HG03064 (cell line): Measurements from ENCODE around the gene FAM193B.

Experiments
- ATAC-seq: cut with Tn5 transposase; IDR thresholded peaks from one replicate; pipeline ENCODE4 v1.9.1; 2021; ENCODE audit warnings: low read depth; ENCODE audit not compliant: unreplicated experiment

FAM193B gene

DNA sequence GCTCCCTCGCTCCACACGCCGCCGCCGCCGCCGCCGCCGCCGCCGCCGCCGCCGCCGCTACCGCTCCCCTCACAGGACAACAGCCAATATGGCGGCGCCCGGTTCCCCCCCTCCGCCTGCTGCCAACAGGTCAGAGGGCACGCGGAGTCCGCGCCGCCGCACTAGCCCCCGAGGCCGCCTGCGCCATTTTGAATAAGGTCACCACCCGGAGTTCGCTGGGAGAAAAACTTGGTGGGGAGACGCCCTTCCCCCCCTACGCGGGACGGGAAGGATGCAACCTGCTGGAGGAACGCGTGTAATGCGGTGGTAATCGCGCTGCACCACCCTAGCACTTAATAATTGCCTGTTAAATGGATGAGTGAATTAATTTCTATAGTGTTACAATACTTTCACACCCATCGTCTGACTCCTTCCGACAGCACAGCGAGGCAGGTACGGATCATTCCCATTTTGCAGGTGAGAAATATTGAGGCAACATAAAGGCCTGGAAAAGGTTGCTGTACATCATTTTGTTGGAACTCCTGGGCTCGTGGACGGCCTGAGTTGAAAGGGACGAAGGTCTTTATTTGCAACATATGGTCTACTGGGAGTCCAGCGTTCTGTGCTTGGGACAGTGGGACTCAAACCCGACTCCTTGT lies at the start of gene FAM193B:
TSS of gene FAM193B (minus strand) at position 90 of the 638 bp plus-strand sequence. CDS start 105 bp downstream, outside the sequence.
- peak; percentile 92 for ATAC-seq

DNA sequence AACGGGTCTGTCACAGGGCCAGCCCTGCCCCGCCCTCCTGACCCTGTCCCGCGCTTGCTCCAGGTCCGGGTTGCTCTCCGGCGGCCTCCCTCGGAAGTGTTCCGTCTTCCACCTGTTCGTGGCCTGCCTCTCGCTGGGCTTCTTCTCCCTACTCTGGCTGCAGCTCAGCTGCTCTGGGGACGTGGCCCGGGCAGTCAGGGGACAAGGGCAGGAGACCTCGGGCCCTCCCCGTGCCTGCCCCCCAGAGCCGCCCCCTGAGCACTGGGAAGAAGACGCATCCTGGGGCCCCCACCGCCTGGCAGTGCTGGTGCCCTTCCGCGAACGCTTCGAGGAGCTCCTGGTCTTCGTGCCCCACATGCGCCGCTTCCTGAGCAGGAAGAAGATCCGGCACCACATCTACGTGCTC lies 49.8 kb upstream of the FAM193B start:
- no peak for ATAC-seq

DNA sequence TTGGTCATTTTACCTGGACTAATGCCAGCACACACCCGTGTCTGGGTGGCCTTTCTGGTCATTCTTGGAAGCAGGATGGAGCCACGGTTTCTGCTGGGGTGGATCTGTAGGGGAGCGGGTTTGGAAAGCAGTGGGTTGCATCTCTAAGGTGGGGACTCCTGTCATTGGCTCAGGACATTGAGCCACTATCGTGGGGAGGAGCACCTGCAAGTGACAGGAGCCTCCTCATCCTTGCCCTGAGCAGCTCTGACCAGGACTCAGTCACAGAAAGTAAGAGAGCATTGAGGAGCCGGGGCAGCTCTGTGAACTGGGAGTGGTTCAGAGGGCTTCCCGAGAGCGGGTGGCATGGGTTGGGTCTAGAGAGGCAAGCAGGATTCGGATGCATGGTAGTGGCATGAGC lies 49.3 kb upstream of the FAM193B start:
- ATAC-seq, result no peak

DNA sequence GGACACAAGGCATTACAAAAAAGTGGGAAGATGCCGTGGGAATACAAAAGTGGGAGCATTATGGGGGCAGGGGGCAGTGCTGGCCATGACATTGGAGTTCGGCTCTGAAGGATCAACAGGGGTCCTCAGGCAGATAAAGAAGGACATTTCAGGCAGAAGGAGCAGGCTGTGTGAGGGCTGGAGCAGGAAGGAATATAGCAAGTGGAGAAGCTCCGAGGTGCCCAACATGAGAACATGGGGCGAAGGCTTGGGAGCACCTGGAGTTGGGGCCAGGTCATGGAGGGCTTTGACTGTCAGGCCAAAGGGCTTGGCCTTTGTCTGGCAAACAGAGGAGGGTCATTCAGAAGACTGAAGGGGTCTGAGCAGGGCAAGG lies 48.1 kb upstream of the FAM193B start:
- ATAC-seq, result no peak

DNA sequence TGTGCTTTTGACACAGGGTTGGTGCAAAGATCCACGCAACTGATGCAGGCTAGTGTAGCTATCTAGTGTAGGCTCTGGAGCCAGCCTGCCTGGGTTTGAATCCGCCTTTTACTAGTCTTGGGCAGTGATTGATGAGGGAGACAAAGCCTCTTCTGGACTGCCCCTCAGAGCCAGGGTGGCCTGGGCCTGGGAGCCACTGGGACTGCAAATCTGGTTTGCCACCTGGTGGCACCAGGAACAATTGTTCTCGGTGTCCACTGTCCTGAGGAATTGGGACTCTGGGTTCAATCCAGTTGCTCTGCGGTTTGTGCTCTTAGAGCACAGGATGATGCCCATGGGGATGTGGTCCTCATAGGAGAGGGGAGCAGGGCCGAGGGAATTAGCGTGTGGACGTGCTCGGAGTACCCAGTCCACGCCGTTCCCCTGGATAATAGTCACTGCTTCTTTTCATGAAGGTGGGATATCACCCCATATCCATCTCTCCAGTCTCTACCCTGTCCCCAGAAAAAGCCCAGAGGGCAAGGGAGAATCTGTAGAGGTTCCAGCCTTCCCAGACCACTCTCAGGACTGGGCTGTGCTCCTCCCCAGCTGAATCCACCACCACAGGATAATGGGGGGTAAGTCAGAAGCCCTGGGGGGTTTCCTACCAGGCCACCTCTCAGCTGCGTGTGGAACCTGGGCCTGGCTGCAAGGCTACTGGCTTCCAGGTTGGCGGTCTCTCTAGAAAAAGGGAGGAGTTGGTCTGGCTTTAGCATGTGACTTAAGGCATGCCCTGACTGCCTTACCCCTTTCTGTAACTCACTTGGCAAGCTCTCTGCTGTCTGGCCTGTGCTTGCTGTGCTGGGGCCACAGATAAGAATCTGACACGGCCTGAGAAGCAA lies 47.5 kb upstream of the FAM193B start:
- no peak for ATAC-seq

DNA sequence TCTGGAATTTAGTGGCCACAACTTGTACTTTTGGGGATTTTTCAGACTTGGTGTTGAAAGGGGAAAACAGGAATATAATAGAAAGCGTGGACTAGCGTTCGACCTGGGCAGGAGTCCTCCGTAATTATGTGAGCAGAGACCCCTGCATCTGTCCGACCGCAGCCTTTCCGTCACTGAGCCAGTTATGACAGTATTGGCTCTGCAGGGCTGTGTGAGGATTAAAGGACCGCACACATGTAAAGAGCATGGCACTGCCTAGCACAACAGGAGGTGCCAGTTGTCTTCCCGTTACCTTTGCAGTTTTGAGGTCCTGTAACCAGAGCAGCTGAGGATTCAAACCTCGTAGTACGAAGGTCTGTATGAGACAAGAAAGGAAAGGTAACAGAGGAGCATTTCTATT lies 46.8 kb upstream of the FAM193B start:
- no peak for ATAC-seq

DNA sequence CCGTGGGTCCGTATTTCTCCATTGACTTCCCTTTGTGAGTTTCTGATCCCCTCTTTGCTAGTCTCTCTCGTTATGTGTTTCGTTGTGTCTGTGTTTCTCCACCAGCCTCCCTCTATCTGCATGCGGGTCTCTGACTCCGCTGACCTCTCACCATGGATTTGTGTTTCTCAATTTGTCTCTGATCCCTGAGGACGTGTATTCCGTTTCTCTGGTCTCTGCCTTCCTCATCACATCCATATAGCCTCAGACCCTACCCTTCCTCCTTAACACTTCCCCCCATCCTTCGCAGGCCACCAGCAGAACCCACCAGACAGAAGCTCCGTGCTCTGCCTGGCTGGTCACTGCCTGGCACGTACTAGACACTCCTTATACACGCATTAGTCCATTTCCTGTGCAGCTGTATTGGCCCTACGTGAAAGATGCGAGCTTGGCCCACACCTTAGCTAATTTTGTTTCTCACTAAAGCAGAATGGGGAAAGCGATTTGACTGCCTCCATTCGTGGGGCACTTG lies 46.2 kb upstream of the FAM193B start:
- no peak for ATAC-seq

DNA sequence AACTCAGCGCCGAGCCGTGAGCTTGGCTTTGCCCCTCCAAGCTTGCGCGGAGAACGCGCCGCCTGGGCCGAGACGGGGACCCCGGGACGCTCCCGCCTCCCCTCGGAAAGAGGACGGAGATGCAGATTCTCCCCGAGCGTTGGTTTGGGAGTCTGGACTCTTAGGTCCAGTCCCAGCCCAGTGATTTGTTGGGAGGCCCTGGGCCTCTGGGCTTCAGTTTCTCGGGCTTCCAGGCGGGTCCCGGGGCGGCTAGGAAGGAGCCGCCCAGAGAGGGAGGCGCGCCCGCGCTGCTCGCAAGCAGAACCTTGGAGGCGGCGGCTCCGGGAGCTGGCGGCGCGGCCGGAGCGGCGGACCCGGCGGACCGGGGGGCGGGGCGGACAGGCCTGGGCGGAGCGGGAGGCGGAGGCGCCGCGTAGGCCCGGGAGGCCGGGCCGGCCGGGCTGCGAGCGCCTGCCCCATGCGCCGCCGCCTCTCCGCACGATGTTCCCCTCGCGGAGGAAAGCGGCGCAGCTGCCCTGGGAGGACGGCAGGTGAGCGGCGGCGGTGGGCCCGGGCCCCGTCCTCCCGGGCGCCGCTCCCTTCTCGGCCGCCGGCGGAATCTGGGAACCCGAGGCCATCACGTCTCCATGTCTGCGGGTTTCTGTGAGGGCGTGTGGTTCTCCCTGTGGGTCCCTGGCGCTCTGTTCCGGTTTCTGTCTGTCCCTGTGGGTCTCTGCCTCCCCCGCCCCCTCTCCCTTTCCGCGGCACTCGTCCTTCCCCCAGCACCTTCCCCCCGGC lies 45.6 kb upstream of the FAM193B start, which contains the start of gene B4GALT7:
TSS of gene B4GALT7 (plus strand) at position 402 of the 777 bp plus-strand sequence. CDS start at position 481, 79 bp downstream.
- ATAC-seq, result peak; percentile 87

DNA sequence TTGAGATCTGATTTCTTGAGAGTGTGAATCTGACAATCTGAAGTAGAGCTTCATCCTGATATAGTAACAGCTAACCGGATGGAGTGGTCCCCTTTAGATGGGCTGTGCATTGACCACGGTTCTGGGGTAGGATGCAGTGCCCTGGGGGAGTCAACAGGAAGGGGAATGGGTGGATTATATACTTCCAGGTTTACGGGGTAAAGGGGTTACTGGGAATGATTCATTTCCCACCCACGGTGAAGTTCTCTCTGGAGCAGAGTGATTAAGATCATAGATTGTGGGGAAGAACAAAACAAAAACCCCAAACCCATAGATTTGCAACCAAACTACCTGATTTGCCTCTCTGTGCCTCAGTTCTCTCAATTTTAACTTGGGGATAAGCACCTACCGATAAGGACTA lies 44.1 kb upstream of the FAM193B start:
- ATAC-seq, result no peak

DNA sequence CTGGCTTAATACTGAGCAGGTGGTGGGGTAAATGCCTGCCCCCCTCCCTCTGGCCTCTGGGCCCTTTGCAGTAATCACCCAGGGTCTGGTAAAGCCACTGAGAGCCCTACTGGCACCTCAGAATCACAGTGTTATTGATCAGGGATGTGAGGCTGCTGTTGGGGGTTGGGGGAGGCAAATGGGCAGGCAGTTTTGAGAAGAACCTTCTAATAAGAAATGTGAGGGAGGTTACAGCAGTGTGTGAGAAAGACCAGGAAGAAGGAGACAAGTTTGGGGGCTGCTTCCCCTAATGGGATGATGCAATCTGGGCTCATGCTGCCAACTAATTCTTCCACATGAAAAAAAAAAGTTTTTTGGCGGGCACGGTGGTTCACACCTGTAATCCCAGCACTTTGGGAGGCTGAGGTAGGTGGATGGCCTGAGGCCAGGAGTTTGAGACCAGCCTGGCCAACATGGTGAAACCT lies 42.4 kb upstream of the FAM193B start:
- no peak for ATAC-seq

DNA sequence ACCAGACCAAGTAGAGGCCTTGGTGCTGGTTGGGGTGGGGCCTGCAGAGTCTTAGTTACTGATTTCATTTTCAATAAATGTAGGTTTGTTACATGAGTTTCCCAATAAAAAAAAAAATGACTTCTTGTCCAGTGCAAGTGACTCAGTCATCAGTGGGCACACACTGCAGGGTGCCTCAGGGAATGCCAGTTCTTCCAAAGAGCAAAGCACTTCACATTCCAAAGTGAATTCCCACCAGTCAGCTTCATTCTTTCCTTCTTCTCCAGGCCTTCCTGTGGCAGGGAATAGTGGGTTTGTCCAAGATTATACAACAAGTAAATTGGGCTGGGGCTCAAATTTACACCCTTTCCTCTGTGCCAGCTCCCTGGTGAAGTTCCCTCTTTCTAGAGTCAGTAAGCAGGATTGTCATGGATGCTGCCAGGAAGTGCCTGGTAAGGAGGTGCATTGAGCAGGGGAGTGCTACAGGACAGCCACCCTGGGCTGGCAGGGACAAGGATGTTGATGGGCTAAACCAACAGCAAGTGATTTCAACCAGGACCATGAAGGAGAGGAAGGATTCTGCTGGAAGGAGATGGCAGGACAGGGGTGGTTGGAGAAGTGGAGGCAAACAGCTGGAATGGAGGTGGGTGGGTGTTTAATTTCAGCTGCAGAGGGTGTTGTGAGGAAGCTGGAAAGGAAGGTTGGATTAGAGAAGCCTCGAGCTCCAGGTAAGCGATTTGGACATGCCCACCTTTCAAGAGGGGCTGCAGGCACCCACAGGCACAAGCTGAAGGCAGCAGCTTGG lies 41.8 kb upstream of the FAM193B start:
- ATAC-seq, result no peak

DNA sequence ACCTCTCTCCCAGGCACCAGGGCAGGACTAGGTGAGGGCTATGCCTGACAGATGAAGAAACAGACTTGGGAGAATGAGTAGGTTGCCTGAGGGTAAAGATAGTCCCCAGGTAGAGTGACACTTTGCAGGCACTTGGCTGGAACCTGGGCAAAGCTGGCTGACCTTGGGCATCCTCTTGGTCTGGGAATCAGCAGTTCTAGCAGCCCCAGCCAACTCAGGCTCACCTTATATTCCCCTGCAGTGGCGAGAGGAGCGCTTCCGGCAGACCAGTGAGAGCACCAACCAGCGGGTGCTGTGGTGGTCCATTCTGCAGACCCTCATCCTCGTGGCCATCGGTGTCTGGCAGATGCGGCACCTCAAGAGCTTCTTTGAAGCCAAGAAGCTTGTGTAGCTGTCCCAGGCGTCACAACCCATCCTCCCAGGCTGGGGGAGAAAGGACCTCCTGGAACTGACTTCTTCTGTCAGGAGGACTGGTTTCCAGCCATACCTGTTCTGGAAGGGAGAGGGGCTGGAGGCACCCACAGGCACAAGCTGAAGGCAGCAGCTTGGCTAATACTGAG lies 40.7 kb upstream of the FAM193B start:
- no peak for ATAC-seq

DNA sequence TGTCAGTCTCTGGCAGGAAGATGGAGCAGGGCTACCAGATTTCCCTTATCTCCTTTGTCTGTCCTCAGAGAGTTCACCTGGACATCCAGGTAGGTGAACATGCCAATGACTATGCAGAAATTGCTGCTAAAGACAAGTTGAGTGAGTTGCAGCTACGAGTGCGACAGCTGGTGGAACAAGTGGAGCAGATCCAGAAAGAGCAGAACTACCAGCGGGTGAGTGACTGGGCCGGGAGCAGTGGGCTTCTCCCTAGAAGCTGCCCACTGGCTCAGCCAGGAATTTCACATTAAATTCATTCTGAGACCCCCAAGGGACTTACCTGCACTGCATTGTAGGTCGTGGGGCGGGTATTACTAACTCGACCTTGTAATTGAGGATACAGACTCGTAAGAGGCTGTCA lies 39.7 kb upstream of the FAM193B start:
- ATAC-seq, result no peak

DNA sequence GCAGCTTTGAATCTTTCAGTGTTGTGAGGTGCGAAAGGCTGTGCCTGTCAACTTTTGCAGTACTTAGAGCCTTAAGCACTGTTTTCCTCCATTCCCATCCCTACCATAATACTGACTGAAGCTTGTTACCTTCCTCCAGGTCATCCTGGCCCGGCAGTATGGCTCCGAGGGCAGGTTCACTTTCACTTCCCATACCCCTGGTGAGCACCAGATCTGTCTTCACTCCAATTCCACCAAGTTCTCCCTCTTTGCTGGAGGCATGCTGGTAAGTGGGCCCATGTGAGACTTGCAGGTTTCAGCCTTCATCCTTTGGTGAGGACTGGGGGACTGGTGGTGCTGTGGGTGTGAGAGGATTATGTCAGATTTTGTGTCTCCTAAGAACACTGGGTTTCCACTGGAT lies 39.1 kb upstream of the FAM193B start:
- ATAC-seq, result no peak

DNA sequence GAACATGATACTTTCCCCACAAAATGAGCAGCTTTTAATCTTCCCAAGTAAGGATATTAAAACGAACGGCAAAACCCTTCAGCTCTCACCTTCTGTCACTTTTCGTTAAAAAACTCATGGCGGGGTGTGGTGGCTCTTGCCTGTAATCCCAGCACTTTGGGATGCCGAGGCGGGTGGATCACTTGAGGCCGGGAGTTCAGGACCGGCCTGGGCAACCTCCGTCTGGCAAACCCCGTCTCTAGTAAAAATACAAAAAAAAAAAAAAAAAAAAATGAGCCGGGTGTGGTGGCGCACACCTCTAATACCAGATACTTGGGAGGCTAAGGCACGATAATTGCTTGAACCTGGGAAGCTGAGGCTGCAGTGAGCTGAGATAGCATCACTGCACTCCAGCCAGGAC lies 38.5 kb upstream of the FAM193B start:
- no peak for ATAC-seq

DNA sequence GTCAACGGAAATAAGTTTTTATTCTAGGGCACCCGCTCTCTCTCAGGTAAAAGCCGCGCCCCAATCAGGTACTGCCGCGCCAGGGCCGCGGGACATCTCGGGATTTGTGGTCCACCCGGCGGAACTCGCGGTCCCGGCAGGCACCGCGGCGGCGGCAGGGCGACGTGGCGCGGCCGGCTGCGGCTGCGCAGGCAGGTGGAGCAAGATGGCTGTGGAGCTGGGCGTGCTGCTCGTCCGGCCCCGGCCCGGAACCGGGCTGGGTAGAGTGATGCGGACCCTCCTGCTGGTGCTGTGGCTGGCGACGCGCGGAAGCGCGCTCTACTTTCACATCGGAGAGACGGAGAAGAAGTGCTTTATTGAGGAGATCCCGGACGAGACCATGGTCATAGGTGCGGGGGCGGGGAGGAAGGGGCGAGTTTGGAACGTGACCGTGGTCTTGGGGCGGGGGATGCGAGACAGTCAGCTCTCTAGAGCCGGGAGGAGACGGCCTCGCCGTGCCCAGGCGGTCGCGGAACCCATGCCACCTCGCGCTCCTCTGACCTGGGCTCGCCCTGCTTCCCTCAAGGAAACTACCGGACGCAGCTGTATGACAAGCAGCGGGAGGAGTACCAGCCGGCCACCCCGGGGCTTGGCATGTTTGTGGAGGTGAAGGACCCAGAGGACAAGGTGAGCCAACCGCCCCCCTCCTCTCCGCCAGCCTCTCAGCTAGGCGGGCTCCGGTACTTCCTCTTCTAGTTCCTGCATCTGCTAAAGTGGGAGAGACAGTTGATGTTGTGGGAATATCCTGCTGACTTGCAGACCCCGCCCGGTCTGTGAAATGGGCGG lies 37.9 kb upstream of the FAM193B start, which contains the start of gene TMED9:
TSS of gene TMED9 (plus strand) at position 194 of the 825 bp plus-strand sequence. CDS start at position 206, 12 bp downstream.
- peak; percentile 94 for ATAC-seq

DNA sequence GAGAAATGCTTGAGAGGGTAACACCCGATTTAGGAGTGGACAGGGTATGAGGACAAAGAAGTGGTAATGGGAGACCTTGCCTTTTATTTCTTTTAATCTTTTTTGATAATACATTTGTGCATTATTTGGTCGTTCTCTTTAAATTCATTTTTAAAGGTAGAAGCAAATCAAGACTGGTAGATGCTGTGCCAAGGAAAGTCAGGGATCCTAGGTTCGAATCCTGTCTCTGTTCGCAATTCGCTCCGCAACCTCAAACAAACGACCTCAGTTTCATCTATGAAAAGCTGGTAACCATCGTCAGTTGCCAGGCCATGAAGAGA lies 37.3 kb upstream of the FAM193B start:
- no peak for ATAC-seq

DNA sequence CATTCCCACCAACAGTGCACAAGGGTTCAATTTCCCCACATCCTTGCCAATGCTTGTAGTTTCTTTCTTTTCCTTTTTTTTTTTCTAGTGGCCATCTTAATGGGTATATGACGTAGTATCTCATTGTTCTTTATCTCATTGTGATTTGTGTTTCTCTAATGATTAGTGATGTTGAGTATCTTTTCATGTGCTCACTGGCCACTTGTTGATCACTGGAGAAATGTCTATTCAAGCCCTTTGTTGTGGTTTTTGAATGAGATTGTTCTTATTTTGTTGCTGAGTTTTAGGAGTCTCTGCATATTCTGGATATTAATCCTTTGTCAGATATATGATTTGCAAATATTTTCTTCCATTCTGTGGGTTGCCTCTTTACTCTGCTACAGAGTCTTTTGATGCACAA lies 36.0 kb upstream of the FAM193B start:
- ATAC-seq, result no peak

DNA sequence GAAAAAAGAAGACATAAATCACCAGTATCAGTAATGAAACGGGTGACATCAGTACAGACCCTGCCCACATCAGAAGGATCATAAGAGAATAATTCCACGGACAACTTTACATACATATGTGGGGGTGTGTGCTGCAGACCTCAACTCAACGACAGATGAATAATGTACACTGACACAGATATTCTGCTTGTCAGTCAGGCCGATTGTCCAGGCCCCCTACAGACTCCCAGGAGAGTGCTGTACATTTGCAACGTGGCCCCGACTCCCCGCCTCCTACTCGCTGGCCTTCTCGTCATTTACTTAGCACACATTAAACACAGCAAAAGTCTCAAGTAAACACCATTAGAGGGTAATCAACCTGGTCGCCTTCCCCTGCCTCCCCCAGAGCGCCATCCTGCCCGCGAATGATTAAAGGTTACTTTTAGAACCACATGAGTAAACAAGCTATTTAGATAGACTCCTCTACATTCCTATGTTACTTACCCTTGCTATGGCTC lies 34.1 kb upstream of the FAM193B start:
- ATAC-seq, result no peak
